Measurements from ENCODE around the gene GPS2. TPM values are rescaled to one million over a fixed set of nuclear protein-coding genes. Genes with fewer than 3 reads are reported as not detected.

Gene GPS2
- total RNA-seq, result 100 to 1,000 TPM in 1 of 4 donors, 10 to 100 TPM in 3; 93.2 to 148 (median 94.2) TPM

GRCh38 chr17:7314719-7315569 lies at the start of gene GPS2:
TSS of gene GPS2 (minus strand) at chr17:7315360. CDS start at chr17:7315052, 308 bp downstream.
- peak; percentile 94 to 97 (median 97) for DNase-seq
- peak within 1 kb of the TSS; percentile 86 to 98 (median 91) for H3K27ac ChIP-seq
- H3K4me1 ChIP-seq, result peaks cover 0 to 31% (median 9%) of the 10 kb centered on the region in 4 donors
- peaks cover 0 to 59% (median 0%) of the 10 kb centered on the region in 3 donors for H3K36me3 ChIP-seq
- TF ChIP-seq POLR2A (IDR thresholded peaks at IDR 0.05) (peak; percentile 81 to 84), CTCF (IDR thresholded peaks at IDR 0.05) (no peak)
- no peaks in the 10 kb centered on the region for H3K27me3 ChIP-seq
- H3K9me3 ChIP-seq, result no peaks in the 10 kb centered on the region
- H3K4me3 ChIP-seq, result peak within 1 kb of the TSS; percentile 82 to 97 (median 90)

- TF ChIP-seq POLR2A (IDR thresholded peaks at IDR 0.05), result no peak
- TF ChIP-seq CTCF (IDR thresholded peaks at IDR 0.05), result no peak
- Histone ChIP-seq H3K36me3 (no peaks in the 10 kb centered on the region), H3K4me3 (no peak overlapping the region), H3K27ac (no peak overlapping the region), H3K27me3 (no peaks in the 10 kb centered on the region), H3K9me3 (no peaks in the 10 kb centered on the region), H3K4me1 (no peaks in the 10 kb centered on the region)
- no peak for DNase-seq
These were observed 48.2 kb upstream of the GPS2 start for GRCh38 chr17:7363311-7363710.

- H3K36me3 ChIP-seq, result no peaks in the 10 kb centered on the region
- no peak overlapping the region for H3K27ac ChIP-seq
- no peak overlapping the region for H3K4me3 ChIP-seq
- no peak for TF ChIP-seq POLR2A (IDR thresholded peaks at IDR 0.05)
- no peak for TF ChIP-seq CTCF (IDR thresholded peaks at IDR 0.05)
- H3K27me3 ChIP-seq, result no peaks in the 10 kb centered on the region
- DNase-seq, result no peak
- H3K4me1 ChIP-seq, result no peaks in the 10 kb centered on the region
- no peaks in the 10 kb centered on the region for H3K9me3 ChIP-seq
These were observed 46.7 kb upstream of the GPS2 start for GRCh38 chr17:7361906-7362305.

- TF ChIP-seq POLR2A (IDR thresholded peaks at IDR 0.05) (no peak), CTCF (IDR thresholded peaks at IDR 0.05) (no peak)
- H3K27ac ChIP-seq, result peak overlapping the region in 1 of 4 donors; percentile 16
- DNase-seq, result no peak
- no peaks in the 10 kb centered on the region for H3K36me3 ChIP-seq
- H3K4me1 ChIP-seq, result peaks cover 0 to 38% (median 8%) of the 10 kb centered on the region in 4 donors
- H3K27me3 ChIP-seq, result no peaks in the 10 kb centered on the region
- no peaks in the 10 kb centered on the region for H3K9me3 ChIP-seq
- no peak overlapping the region for H3K4me3 ChIP-seq
These were observed 42.2 kb upstream of the GPS2 start for GRCh38 chr17:7357381-7357780.

- peaks cover 0 to 38% (median 8%) of the 10 kb centered on the region in 4 donors for H3K4me1 ChIP-seq
- peak overlapping the region; percentile 9 to 46 (median 30) for H3K27ac ChIP-seq
- TF ChIP-seq POLR2A (IDR thresholded peaks at IDR 0.05) (no peak), CTCF (IDR thresholded peaks at IDR 0.05) (no peak)
- DNase-seq, result no peak
- H3K4me3 ChIP-seq, result no peak overlapping the region
- no peaks in the 10 kb centered on the region for H3K9me3 ChIP-seq
- H3K36me3 ChIP-seq, result no peaks in the 10 kb centered on the region
- H3K27me3 ChIP-seq, result no peaks in the 10 kb centered on the region
These were observed 41.6 kb upstream of the GPS2 start for GRCh38 chr17:7356756-7357155.
